Nucleus accumbens (tissue), 56 donors: ENCODE results near the gene PRKCH.

ENCODE experiments used
- DNase-seq, 56 donors: peaks; one replicate each; lab custom pipeline; 2025; lab: John Stamatoyannopoulos, UW

Gene PRKCH

DNA sequence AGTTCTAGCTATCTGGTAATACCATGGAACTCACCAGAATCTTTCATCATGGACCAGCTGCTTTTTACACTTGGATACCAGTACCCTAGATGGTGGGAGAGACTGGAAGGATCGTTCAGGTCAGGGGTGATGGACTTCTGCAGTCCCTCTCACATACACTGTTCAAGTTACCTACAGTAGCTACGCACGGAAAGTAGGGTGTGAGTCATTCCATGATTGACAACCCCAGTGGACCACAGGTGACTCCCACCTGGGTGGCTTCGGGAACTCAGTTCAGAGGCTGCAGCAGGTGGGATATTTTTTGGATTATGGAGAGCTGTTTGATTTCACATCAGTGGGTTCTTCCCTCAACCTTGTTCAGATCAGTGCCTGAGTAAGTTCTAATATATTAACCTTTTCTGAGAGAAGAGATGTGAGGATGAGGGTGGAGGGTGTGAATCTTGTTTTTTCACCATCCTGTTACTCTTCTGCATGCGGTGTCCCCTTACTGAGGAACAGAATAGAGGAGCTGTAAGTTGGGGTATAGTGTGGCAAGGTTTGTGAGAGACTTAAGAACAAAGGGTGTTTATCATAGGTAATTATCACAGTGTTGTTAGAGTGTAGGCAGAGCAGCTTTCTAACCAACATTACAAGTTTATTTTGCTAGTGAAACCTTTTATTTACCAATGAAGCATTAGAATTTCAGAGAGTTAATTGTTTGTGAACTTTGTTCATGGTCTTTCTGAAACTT is 39.6 kb downstream of the PRKCH start:
- DNase-seq = no peak

DNA sequence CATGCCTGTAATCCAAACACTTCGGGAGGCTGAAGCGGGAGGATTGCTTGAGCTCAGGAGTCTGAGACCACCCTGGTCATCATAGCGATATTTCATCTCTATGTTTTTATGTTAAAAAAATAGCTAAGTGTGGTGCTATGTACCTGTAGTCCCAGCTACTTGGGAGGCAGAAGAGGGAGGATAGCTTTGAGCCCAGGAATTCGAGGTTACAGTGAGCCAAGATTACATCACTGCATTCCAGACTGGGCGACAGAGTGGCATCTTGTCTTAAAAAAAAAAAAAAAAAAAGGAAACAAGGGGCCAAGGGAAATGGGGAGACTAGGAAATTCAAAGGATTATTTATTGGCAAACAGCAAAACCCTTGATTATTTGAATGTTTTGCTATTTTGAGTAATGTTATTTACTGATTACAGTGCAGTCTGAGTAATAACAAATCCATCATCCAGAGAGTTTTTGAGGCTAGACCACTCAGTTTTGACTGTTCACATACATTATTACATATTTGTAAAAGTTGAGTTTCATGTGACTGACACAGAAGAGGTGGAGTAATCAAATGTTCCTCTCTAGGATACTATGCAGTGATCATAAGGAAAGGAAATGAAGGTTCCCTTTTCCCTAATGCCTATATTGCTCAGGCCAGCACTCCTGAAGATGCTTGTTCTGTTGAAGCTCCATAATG is 40.8 kb downstream of the PRKCH start:
- DNase-seq = no peak

DNA sequence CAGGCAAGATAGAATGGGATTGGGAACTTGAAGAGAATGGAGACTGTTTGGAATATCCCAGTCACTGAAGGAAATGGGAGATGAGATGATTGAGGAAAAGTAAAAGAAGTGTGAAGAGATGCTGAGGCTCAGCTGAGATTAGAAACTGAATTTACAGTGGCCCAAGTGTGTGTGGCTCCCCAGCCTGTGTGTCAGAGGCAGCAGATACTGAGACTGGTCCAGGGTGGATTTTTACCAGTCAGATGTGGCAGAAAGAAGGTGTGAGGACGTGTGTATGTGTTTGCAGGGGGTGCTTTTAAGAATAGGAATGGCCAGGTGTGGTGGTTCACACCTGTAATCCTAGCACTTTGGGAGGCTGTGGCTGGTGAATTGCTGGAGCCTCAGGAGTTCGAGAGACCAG is 42.9 kb downstream of the PRKCH start:
- no peak for DNase-seq

DNA sequence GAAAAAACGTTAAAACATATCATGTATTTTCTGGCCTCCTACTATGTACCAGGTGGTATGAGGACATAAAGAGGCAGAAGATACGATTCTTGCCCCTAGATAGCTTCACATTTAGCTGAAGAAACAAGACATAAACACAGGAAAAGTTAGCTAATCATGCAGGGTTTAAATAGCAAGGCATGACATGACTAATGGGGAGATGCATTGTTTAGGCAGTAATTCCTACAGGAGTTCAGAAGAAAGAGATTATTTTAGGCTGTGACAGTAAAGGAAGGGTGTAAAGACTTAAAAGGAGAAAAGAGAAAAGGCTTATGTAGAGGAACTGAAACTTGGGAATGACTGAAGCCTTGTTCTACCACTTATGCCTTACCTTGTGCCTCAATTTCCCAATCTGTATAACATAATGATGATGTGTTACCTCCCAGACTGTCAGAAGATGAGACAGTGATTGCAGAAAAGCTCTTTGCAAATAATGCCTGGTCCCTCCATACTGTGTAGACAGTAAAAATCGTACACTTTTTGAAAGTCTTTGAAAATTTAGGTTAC is 44.4 kb downstream of the PRKCH start:
- no peak for DNase-seq

DNA sequence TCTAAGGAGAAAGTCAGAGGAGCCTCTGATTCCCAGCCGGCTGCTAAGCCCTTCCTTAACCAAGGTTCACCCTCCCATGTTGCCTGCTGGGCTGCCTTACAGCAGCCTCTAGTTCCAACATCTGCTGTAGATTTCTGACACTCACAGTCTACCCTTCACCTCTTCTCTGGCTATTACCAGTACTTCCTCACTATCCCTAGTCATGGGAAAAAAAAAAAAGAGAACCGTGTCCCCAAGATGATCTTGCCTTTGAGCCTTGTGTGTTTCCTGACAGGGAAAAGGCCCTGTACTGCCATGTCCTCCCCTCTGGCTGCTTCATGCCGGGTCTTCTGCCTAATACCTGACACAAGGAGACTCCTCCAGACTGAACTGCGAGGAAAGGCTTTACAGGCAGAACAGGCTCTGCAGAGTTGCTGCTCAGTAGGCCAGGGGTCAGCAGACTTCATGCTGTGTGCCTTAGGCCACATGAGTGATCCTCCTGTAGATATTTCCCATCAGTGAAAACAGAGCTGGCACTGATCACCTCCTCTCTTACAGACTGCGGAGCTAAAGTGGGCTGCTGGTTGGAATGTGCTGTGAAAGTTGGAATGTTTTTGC is 46.8 kb downstream of the PRKCH start:
- no peak for DNase-seq

DNA sequence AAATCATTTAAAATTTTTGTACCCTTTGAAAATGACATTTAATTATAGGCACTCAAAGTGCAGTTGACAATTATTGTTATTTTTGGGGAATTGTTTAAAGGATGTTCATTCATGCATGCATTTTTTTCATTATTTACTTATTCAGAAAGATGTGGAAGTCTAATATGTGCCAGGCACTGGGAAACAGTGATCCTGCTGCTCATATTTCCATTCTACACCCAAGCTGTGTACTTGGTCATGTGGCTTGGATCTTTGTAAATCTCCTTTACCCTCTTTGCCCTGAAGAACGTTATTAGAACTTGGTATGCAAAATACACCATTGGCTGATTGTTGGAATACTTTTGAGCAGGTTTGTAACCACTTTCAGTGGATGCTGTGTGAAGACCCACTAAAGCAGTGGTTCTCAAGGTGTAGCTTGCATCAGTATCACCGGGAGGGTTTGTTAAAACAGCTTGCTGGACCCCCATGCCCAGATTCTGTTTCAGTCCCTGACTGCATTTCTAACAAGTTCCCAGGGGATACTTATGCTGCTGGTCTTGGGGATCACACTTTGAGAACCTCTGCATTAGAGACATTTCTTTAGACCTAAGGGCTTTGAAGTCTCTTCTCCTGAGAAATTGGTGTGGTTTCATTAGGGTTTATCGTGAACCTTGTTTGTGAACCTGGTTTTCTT is 47.5 kb downstream of the PRKCH start:
- DNase-seq = no peak

DNA sequence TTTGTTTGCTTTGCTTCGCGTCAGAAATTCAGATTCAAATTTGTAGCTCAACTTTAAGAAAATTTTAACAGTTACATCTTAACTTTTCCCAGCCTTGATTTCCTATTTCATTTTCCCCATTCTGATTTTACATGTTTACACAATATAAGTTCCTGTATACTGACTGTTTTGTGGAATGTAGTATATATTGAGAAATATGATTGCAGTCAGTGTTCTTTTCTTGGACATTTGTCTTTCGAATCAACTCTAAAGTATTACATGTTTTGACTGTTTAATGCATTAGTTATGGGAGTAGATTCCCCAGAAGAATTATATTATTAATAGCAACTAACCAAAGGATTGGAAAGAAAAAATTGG is 48.1 kb downstream of the PRKCH start:
- no peak for DNase-seq

DNA sequence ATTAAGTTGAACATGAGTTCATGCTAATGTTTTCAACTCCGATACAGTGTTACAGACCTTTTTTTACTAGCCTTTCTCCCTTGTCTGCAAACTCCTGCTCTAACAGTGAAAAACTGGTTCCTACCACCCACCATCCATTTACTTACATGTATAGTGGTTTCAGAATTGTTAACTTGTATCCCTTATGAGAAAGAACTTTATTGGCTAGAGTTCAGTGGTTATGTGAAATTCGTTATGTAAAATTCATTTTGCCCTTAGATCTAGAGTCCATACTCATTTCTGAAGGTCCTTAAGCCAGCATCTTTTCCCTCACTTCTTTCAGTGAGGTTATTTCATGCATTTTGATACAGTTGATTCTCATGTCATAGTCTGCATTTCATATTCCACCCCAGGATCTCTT is 51.0 kb downstream of the PRKCH start:
- DNase-seq = no peak

DNA sequence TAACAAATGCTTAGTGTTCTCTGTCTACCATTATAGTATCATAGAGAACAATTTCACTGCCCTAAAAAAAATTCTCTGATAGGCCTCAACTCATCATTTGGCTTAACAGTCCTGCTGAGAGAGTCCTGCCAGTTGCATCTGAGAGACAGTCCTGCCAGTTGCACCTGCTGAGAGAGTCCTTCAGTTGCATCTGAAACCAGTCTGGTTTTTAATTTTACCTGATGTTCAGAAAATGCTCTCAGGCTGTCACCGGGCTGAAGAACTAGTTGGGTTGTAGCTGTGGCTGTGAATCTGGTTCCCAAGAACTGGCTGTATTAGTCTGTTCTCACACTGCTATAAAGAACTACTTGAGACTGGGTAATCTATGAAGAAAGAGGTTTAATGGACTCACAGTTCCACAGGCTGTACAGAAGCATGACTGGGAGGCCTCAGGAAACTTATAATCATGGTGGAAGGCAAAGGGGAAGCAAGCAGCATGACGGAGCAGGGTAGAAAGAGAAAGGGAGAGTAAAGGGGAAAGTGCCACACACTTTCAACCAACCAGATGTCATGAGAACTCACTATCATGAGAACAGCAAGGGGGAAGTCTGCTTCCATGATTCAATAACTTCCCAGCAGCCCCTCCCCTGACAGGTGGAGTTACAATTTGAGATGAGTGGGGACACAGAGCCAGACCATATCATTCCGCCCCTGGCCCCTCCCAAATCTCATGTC is 51.6 kb downstream of the PRKCH start:
- no peak for DNase-seq

DNA sequence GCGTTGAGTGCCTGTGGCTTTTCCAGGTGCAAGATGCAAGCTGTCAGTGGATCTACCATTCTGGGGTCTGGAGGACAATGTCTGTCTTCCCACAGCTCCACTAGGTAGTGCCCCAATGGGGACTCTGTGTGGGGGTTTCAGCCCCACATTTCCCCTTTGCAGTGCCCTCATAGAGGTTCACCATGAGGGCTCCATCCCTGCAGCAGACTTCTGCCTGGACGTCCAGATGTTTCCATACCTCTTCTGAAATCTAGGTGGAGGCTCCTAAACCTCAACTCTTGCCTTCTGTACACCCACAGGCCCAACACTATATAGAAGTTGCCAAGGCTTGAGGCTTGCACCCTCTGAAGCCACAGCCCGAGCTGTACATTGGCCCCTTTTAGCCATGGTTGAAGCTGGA is 52.9 kb downstream of the PRKCH start:
- DNase-seq = no peak

DNA sequence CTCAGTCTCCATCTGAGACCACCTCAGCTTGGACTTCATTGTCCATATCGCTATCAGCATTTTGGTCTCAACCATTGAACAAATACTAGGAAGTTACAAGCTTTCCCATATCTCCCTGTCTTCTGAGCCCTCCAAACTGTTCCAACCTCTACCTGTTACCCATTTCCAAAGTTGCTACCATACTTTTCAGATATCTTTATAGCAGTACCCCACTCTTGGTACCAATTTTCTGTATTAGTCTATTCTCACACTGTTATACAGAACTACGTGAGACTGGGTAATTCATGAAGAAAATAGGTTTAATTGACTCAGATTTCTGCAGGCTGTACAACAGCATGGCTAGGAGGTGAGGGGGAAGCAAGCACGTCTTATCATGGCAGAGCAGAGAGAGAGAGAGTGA is 53.8 kb downstream of the PRKCH start:
- DNase-seq = no peak

DNA sequence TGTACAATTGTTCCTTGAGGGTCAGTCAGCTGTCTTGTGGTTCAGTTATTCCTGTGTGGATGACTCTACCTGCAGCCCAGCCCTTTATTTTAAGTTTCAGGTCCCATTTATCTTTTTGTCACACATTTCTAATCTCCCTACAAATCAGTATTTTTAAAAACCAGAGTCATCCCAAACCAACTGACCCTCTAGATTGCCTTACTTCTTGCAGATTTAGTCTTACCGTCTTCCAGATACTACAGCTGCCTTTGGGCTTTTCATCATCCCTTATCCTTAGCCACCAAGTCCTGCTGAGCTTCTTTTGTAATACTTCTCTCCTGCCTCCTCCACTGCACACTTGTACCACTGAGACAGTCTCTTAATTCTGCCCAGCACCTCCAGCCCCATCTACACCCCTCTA is 54.9 kb downstream of the PRKCH start:
- no peak for DNase-seq

DNA sequence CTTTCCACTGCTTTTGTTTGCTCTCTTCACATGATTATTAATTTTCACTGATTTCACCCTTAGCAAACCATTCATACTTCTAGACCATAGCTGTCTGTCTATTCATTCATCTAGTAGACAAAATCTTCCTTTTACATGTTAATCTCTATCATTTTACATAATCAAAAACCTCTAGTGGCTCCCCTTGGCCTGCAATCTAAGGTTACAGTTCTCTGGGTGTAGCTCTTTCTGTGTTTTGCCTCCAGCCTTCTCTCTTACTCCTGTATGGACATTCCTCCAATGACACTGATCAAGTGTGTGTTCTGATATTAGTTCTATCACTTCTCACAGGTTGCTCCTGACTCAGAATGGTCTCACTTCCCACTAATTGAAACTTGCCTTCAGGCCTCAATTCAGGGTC is 56.4 kb downstream of the PRKCH start:
- no peak for DNase-seq

DNA sequence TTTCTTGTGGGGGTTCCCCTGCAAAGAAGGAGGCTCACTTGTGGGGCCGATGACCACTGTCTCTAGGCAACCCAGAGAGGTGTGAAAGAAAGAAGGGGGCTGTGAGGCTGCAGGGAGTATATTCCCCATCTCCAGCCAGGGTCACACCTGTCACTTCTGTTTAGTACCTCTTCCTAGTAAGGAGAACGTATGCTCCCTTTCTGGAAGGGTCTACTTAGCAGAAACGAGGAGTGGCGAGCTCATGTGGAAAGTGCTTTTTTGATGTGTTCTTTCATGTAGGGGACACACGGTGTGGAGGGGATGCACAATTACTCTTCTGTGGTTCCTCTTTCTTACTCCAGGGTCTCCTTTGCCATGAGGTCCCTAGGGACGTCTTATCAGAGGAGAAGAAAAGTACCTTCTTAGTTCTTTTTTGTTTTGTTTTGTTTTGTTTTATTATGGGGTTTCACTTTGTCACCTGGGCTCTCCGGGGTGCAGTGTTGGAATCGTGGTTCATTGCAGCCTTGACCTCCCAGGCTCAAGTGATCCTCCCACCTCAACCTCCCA is 58.3 kb downstream of the PRKCH start:
- no peak for DNase-seq

DNA sequence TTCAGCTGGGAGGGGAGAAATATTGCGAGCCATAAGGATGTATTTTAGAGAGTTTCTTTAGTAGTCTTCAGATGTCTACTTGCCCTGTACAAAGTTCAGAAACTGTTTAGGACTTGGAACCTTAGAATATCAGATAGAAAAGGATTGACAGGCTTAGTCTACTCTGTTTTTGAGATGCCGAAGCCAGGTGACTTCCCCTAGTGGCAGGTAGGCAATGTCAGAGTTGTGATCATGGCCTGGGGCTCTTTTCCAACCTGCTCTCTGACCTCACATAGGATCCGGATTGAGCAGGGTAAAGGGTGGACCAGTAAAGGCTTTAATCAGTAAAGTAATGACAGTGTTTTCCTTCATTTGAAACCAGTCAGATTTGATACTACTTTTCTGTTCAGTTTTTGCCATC is 59.6 kb downstream of the PRKCH start:
- no peak for DNase-seq

DNA sequence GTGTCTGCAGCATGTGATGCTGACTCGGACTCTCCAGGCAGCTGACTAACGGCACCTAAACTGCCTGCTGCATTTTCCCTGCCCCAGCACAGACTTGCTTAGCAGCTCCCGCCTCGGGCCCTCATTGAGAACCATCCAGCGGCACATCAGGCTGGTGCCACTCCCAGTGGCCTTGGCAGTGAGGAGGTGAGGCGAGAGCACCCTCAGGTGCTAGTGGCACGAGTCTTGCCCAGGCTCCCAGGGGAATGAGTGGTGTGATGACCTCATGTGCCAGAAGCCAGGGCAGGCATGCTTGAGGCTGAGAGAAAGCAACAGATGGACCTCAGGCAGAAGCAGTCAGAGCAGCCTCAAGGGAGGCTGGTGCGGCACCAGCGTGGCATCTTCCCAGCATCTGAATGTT is 60.2 kb downstream of the PRKCH start:
- no peak for DNase-seq

DNA sequence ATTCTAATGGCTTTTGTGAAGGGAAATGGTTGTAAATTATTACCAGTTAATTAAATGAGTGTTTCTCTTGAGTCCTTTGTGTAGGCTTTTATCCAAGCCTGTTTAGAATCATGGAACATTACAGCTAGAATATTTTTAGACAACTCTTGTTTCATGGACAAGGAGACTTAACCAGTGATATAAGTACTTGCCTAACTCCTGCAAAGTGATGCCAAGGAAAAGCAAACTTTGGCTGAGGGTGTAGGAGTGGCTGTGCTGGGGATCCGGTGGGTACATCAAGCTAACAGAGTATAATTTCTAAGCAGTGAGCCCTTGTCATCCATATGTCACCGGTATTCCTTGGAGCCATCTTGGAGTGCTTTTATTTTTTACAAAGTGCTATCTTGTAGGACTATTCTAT is 61.5 kb downstream of the PRKCH start:
- no peak for DNase-seq

DNA sequence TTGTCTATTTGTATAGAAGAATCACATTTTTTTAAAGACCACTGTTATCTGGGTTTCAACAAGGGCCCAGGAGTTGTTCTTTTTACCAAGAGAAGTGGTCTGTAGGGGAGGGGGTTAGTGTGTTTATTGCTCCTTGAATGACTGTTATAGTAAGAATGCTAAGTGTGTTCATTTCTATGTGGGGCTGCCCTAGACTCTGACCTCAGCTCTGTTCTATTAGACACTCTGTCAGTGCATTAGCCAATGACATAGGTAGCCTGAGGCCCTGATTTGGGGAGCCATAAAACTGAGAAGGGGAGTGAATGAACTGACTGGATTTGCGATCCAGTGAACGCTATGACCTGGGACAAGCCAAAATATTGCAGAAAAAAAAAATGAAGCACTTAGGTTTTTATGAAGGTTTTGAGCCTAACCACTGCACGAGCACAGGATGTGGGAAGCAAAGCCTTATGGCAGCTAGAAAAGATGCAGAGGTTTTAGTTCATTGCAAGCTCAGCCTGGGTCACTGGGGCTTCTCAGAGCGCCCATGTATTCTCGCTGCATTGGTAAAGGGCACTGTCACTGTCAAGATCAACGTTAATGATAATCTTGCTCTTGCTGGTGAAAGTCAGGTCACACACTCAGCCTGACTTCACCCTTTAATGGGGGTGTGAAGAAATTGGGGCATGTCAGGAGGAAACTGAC is 63.8 kb downstream of the PRKCH start:
- DNase-seq = no peak

DNA sequence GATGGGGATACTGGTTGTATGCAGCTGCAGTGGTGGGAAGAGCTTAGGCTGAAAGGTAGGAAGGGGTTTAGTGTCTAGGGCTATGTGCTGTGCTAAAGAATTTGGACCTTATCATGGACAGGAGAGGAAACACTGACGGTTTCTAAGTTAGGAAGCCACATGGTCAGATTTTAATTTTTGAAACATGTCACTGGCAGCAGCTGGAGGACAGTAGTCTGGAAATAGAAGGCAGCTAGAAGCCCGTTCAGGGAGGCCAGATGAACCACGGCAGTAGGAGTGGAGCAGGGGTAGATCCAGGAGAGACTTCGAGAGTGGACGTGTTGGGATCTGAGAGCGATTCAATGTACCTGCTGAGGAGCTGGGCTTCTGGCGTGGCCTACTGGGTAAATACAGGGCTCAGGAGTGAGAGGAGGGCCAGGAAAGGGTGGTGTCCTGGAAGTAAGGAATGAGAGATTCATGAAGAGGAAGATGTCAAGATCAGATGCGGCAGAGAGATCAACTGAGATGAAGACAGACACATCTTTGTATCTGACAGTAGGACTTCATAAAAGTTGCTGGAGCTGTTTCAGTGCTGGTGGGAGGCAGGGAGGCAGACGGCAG is 64.9 kb downstream of the PRKCH start:
- no peak for DNase-seq
